Peyer's patch (tissue), 4 donors: ENCODE results near the gene CASP8AP2.
"Not testable (repeated sequence)": the region's sequence is repeated elsewhere in the genome, so short reads cannot be mapped to it uniquely, and the experiment has no call there.

Experiments used
- CTCF ChIP-seq, 6 experiments: fragments of 450-650 bp in 4 of 6; fragments of 200-600 bp in 2 of 6; sonication (generic) in 1 of 6; IDR thresholded peaks; one replicate each; pipeline ENCODE4 v1.5.1; 2017 to 2019; ENCODE audit warnings: antibody characterized with exemption in 6 of 6, mild to moderate bottlenecking in 3 of 6, moderate library complexity in 1 of 6
- POLR2A ChIP-seq, 2 donors: fragments of 450-650 bp; IDR thresholded peaks; one replicate each; pipeline ENCODE4 v1.5.1; 2017; ENCODE audit warnings: antibody characterized with exemption in 2 of 2, mild to moderate bottlenecking in 2 of 2, moderate library complexity in 2 of 2

- TF ChIP-seq POLR2A, CTCF (IDR thresholded peaks at IDR 0.05): not testable (repeated sequence)
These were observed 16.3 kb upstream of the CASP8AP2 start for GRCh38 chr6:89813422-89813821.
